GM12872 (cell line): ENCODE data around the gene SEH1L.

Source experiments
- CTCF ChIP-seq: IDR thresholded peaks from 3 replicates; pipeline ENCODE4 v1.5.1; 2011; ENCODE audit warnings: low read depth, mild to moderate bottlenecking, low read length, moderate library complexity; ENCODE audit not compliant: insufficient read depth

SEH1L gene

GRCh38 chr18:13017247-13017875 is 69.5 kb downstream of the SEH1L start:
- TF ChIP-seq CTCF: no peak

- no peak for TF ChIP-seq CTCF
Measured at GRCh38 chr18:13018374-13018773, 70.6 kb downstream of the SEH1L start.

GRCh38 chr18:13019301-13019700 is 71.5 kb downstream of the SEH1L start:
- no peak for TF ChIP-seq CTCF

- no peak for TF ChIP-seq CTCF
Measured at GRCh38 chr18:13022644-13023043, 74.8 kb downstream of the SEH1L start.

GRCh38 chr18:13025233-13025632 is 77.4 kb downstream of the SEH1L start:
- no peak for TF ChIP-seq CTCF

GRCh38 chr18:13026583-13027270 is 78.9 kb downstream of the SEH1L start:
- TF ChIP-seq CTCF: no peak

- no peak for TF ChIP-seq CTCF
Measured at GRCh38 chr18:13028869-13029268, 81.1 kb downstream of the SEH1L start.
